IMR-90 (cell line): Measurements from ENCODE around the gene ZNF497. TPM values are rescaled to one million over a fixed set of nuclear protein-coding genes. Genes with fewer than 3 reads are reported as not detected.

Source experiments
- ATAC-seq: fragments of 200-7000 bp; cut with Tn5 transposase; 2 replicates; pipeline ENCODE4 v1.9.1; 2020; ENCODE audit warnings: low read depth, mild to moderate bottlenecking, moderate library complexity
- BruUV-seq: library from RNA; stranded (reverse); fragments of 400-500 nt; replicated peaks from 2 replicates; lab custom pipeline; 2021; lab: Mats Ljungman, UMichigan
- CTCF ChIA-PET: fragments of 300-600 bp; formaldehyde crosslinking; extraction: SDS; loops from one replicate; lab custom pipeline; 2021; ENCODE audit warnings: antibody characterized with exemption; lab: Yijun Ruan, JAX
- POLR2A ChIA-PET: fragments of 300-600 bp; sonication (Branson Sonifier 250); formaldehyde crosslinking; loops from one replicate; lab custom pipeline; 2022; ENCODE audit warnings: antibody characterized with exemption; ENCODE audit not compliant: unreplicated experiment; lab: Charles Lee
- DNase-seq: peaks from one replicate; pipeline ENCODE4 v3.0.0; 2013
- H2AFZ ChIP-seq: replicated peaks from 2 replicates; pipeline ENCODE3; 2013; ENCODE audit warnings: low read length, mild to moderate bottlenecking; ENCODE audit not compliant: poor library complexity
- H2AK5ac ChIP-seq: 2 replicates; pipeline ENCODE4 v1.6.1; 2013; ENCODE audit warnings: low read depth, low read length, inconsistent platforms
- H2AK9ac ChIP-seq: replicated peaks from 2 replicates; pipeline ENCODE3; 2013; ENCODE audit warnings: mild to moderate bottlenecking, low read depth, low read length, moderate library complexity; ENCODE audit not compliant: poor library complexity
- H2BK120ac ChIP-seq: 2 replicates; pipeline ENCODE4 v1.6.1; 2013; ENCODE audit warnings: low read depth, low read length, inconsistent platforms
- H2BK15ac ChIP-seq: 3 replicates; pipeline ENCODE4 v1.6.1; 2013; ENCODE audit warnings: low read depth, low read length, inconsistent platforms
- H2BK20ac ChIP-seq: 2 replicates; pipeline ENCODE4 v1.6.1; 2013; ENCODE audit warnings: low read depth, mild to moderate bottlenecking, inconsistent platforms, low read length, moderate library complexity
- H2BK5ac ChIP-seq: 2 replicates; pipeline ENCODE4 v1.6.1; 2013; ENCODE audit warnings: mild to moderate bottlenecking, low read depth, low read length, inconsistent platforms; ENCODE audit not compliant: poor library complexity, severe bottlenecking
- H3K14ac ChIP-seq: replicated peaks from 2 replicates; pipeline ENCODE4 v1.6.1; 2013; ENCODE audit warnings: low read depth, low read length, inconsistent platforms
- H3K18ac ChIP-seq: 2 replicates; pipeline ENCODE4 v1.6.1; 2013; ENCODE audit warnings: low read depth, low read length, control low read depth
- H3K23ac ChIP-seq: 2 replicates; pipeline ENCODE4 v1.6.1; 2013; ENCODE audit warnings: low read depth, low read length, inconsistent platforms
- H3K27ac ChIP-seq: 2 replicates; pipeline ENCODE4 v1.5.1; 2013; ENCODE audit warnings: mild to moderate bottlenecking, control low read depth, low read length; ENCODE audit not compliant: insufficient read depth
- H3K27me3 ChIP-seq: 2 replicates; pipeline ENCODE4 v1.6.1; 2013; ENCODE audit warnings: low read length; ENCODE audit not compliant: control insufficient read depth, insufficient read depth
- H3K36me3 ChIP-seq: 2 replicates; pipeline ENCODE4 v1.6.1; 2013; ENCODE audit warnings: low read length, mixed read lengths; ENCODE audit not compliant: control insufficient read depth, insufficient read depth
- H3K4ac ChIP-seq: 2 replicates; pipeline ENCODE4 v1.6.1; 2013; ENCODE audit warnings: low read depth, low read length, inconsistent platforms
- H3K4me1 ChIP-seq: 2 replicates; pipeline ENCODE4 v1.6.1; 2013; ENCODE audit warnings: low read length, mixed read lengths; ENCODE audit not compliant: control insufficient read depth, insufficient read depth
- H3K4me2 ChIP-seq: 2 replicates; pipeline ENCODE4 v1.6.1; 2013; ENCODE audit warnings: low read depth, mild to moderate bottlenecking, control low read depth, low read length, moderate library complexity
- H3K4me3 ChIP-seq: 2 replicates; pipeline ENCODE4 v1.5.1; 2013; ENCODE audit warnings: low read depth, mild to moderate bottlenecking, control low read depth, low read length, moderate library complexity; ENCODE audit not compliant: insufficient read depth
- H3K56ac ChIP-seq: 2 replicates; pipeline ENCODE4 v1.6.1; 2013; ENCODE audit warnings: low read length, inconsistent platforms; ENCODE audit not compliant: insufficient read depth; ENCODE audit errors: extremely low read depth
- H3K79me1 ChIP-seq, 2 experiments: 2 replicates each; pipeline ENCODE4 v1.6.1; 2013; ENCODE audit warnings: low read length in 2 of 2, inconsistent platforms in 1 of 2, low read depth in 1 of 2
- H3K9ac ChIP-seq: 2 replicates; pipeline ENCODE4 v1.6.1; 2013; ENCODE audit warnings: low read depth, low read length, control low read depth
- H3K9me1 ChIP-seq: 2 replicates; pipeline ENCODE4 v1.6.1; 2013; ENCODE audit warnings: low read length, inconsistent platforms; ENCODE audit not compliant: insufficient read depth
- H3K9me3 ChIP-seq: 2 replicates; pipeline ENCODE4 v1.6.1; 2013; ENCODE audit warnings: low read length; ENCODE audit not compliant: control insufficient read depth, insufficient read depth
- H4K20me1 ChIP-seq: 2 replicates; pipeline ENCODE4 v1.6.1; 2013; ENCODE audit warnings: low read length, inconsistent platforms; ENCODE audit not compliant: insufficient read depth
- H4K5ac ChIP-seq: 2 replicates; pipeline ENCODE4 v1.6.1; 2013; ENCODE audit warnings: mild to moderate bottlenecking, low read depth, low read length, control low read depth
- H4K8ac ChIP-seq, 2 experiments: 2 replicates each; pipeline ENCODE4 v1.6.1; 2013; ENCODE audit warnings: low read depth in 2 of 2, low read length in 2 of 2, control low read depth in 1 of 2, inconsistent platforms in 1 of 2
- H4K91ac ChIP-seq: 2 replicates; pipeline ENCODE4 v1.6.1; 2013; ENCODE audit warnings: low read depth, low read length, inconsistent platforms; ENCODE audit not compliant: insufficient read depth
- BHLHE40 ChIP-seq: fragments of 150-350 bp; IDR thresholded peaks from 2 replicates; pipeline ENCODE4 v1.6.1; 2016; ENCODE audit warnings: mild to moderate bottlenecking, low read depth, low read length
- CHD1 ChIP-seq: IDR thresholded peaks from 2 replicates; pipeline ENCODE4 v1.6.1; 2012; ENCODE audit warnings: low read depth, low read length, improper control_type of control experiment
- FOS ChIP-seq: fragments of 150-350 bp; IDR thresholded peaks from 2 replicates; pipeline ENCODE4 v1.6.1; 2016; ENCODE audit warnings: low read depth, low read length
- MAFK ChIP-seq: IDR thresholded peaks from 2 replicates; pipeline ENCODE4 v1.6.1; 2012; ENCODE audit warnings: low read depth, low read length, improper control_type of control experiment
- MXI1 ChIP-seq: IDR thresholded peaks from 2 replicates; pipeline ENCODE4 v1.6.1; 2012; ENCODE audit warnings: low read depth, mild to moderate bottlenecking, low read length, moderate library complexity, borderline replicate concordance
- NFE2L2 ChIP-seq: fragments of 150-350 bp; IDR thresholded peaks from 2 replicates; pipeline ENCODE4 v1.6.1; 2016; ENCODE audit warnings: low read depth, mild to moderate bottlenecking, low read length
- POLR2A ChIP-seq: IDR thresholded peaks from 2 replicates; pipeline ENCODE4 v1.6.1; 2012; ENCODE audit warnings: mild to moderate bottlenecking, low read depth, low read length
- RFX5 ChIP-seq: IDR thresholded peaks from 2 replicates; pipeline ENCODE4 v1.8.0; 2012; ENCODE audit warnings: low read depth, mild to moderate bottlenecking, low read length, moderate library complexity
- SMC3 ChIP-seq: fragments of 150-350 bp; IDR thresholded peaks from 2 replicates; pipeline ENCODE4 v1.6.1; 2016; ENCODE audit warnings: low read depth, mild to moderate bottlenecking, antibody characterized with exemption, low read length, moderate library complexity
- WGBS, 2 experiments: methylation state at CpG; one replicate each; pipeline versions ENCODE4 v1.1.5 to v1.1.7; 2013; ENCODE audit warnings: missing lambda C conversion rate in 2 of 2; ENCODE audit not compliant: insufficient read length in 1 of 2; ENCODE audit errors: extremely low coverage in 2 of 2; 5-methylcytosine and 5-hydroxymethylcytosine counted together
- dilution Hi-C: fragments of 300-500 bp; cut with HindIII; formaldehyde crosslinking; loops from one replicate; pipeline ENCODE4 v1.14.3; 2018; ENCODE audit warnings: low sequenced_read_pairs; ENCODE audit not compliant: unreplicated experiment
- in situ Hi-C: fragments of 300-500 bp; cut with MboI; formaldehyde crosslinking; loops from 3 replicates; pipeline ENCODE4 v1.14.3; 2019; ENCODE audit warnings: low sequenced_read_pairs, inconsistent platforms, mixed read lengths
- intact Hi-C: fragments of 100-400 bp; cut with micrococcal nuclease; formaldehyde crosslinking; loops from 2 replicates; pipeline ENCODE4 v1.10.0; 2022
- polyA plus RNA-seq, 3 experiments: library from polyadenylated mRNA; depleted of rRNA; stranded (reverse); fragments of >200 nt; gene quantifications; 2 replicates each; pipeline ENCODE4 v1.2.3, GENCODE V29; 2012; ENCODE audit warnings: low replicate concordance in 1 of 3
- total RNA-seq: library from RNA; depleted of rRNA; stranded (reverse); fragments of >200 nt; gene quantifications from 2 replicates; pipeline ENCODE4 v1.2.3, GENCODE V29; 2012
- TF ChIP-seq, protein P1 (sequence below): fragments of 150-350 bp; IDR thresholded peaks from 2 replicates; pipeline ENCODE4 v1.6.1; 2017; ENCODE audit warnings: mild to moderate bottlenecking, antibody characterized with exemption, low read length, low read depth
- TF ChIP-seq, protein P2 (sequence below): conservative IDR thresholded peaks from 2 replicates; pipeline ENCODE4 v1.5.1; 2012; ENCODE audit warnings: mild to moderate bottlenecking, low read depth, low read length, improper control_type of control experiment

Gene ZNF497
- total and polyA plus RNA-seq, 2 of the 4 experiments (the other 2 are of a cell fraction) = 0.18 to 0.24 TPM

DNA sequence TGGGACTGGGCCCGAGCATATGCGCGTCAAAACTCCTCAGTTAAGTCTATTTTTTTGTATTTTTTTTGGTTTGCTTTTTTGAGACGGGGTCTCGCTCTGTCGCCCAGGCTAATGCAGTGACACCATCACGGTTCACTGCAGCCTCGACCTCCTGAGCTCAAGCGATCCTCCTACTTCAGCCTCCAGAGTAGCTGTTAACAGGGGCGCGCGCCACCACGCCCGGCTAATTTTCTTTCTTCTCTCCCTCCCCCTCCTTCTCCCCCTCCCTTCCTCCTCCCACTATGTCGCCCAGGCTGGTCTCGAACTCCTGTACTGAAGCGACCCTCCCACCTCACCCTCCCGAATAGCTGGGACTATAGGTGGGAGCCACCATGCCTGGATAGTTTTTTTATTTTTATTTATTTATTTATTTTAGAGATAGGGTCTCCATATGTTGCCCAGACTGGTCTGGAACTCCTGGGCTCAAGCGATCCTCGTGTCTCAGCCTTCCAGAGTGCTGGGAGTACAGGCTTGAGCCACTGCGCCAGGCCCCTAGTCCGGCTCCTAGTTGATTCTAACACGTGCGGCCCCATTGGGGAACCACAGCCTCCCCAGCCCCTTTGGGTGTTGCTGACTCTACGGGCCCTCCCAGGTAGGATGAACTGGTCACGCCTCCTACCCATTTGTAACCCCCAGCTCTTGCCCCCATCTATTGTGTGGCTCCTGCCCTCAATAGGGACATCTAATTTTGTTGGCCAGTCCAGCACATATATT is 19.1 kb upstream of the ZNF497 start:
- WGBS, 2 experiments = 42% methylated on average over 10 of the region's 26 CpGs; no CpG with 5 or more reads in 1 of the 2 experiments
- H3K23ac ChIP-seq = peak overlapping the region; percentile 50; the same call in 1 of the 2 replicates
- H2BK15ac ChIP-seq = no peak overlapping the region
- POLR2A ChIA-PET = no interaction called here
- ATAC-seq (no peak), DNase-seq (no peak)
- peak overlapping the region; percentile 56 for H3K4me3 ChIP-seq
- H3K79me1 ChIP-seq = peaks cover 22 to 44% of the 10 kb centered on the region in 2 experiments; a peak in 3 of 4 replicates
- H3K9me3 ChIP-seq = no peaks in the 10 kb centered on the region
- peak overlapping the region; percentile 42 for H2AK9ac ChIP-seq
- peak overlapping the region; percentile 22 for H3K27ac ChIP-seq
- H3K4me2 ChIP-seq = peak overlapping the region; percentile 63
- H4K5ac ChIP-seq = peak overlapping the region; percentile 10
- BruUV-seq = no TSS peak
- H2AK5ac ChIP-seq = peak overlapping the region; percentile 49; the same call in 1 of the 2 replicates
- peaks cover 29% of the 10 kb centered on the region for H3K9me1 ChIP-seq
- intact Hi-C loops (no loop called here), dilution Hi-C loops (no loop called here), in situ Hi-C loops (no loop called here)
- no peaks in the 10 kb centered on the region for H3K36me3 ChIP-seq
- H3K4me1 ChIP-seq = peaks cover 16% of the 10 kb centered on the region
- no peak for TF ChIP-seq NFE2L2
- no peak for TF ChIP-seq MXI1
- TF ChIP-seq MAFK = no peak
- TF ChIP-seq, protein P1, sequence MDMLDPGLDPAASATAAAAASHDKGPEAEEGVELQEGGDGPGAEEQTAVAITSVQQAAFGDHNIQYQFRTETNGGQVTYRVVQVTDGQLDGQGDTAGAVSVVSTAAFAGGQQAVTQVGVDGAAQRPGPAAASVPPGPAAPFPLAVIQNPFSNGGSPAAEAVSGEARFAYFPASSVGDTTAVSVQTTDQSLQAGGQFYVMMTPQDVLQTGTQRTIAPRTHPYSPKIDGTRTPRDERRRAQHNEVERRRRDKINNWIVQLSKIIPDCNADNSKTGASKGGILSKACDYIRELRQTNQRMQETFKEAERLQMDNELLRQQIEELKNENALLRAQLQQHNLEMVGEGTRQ = no peak
- TF ChIP-seq RFX5 = no peak
- no peak for TF ChIP-seq SMC3
- TF ChIP-seq CHD1 = no peak
- TF ChIP-seq POLR2A = no peak
- TF ChIP-seq FOS = no peak
- TF ChIP-seq, protein P2, sequence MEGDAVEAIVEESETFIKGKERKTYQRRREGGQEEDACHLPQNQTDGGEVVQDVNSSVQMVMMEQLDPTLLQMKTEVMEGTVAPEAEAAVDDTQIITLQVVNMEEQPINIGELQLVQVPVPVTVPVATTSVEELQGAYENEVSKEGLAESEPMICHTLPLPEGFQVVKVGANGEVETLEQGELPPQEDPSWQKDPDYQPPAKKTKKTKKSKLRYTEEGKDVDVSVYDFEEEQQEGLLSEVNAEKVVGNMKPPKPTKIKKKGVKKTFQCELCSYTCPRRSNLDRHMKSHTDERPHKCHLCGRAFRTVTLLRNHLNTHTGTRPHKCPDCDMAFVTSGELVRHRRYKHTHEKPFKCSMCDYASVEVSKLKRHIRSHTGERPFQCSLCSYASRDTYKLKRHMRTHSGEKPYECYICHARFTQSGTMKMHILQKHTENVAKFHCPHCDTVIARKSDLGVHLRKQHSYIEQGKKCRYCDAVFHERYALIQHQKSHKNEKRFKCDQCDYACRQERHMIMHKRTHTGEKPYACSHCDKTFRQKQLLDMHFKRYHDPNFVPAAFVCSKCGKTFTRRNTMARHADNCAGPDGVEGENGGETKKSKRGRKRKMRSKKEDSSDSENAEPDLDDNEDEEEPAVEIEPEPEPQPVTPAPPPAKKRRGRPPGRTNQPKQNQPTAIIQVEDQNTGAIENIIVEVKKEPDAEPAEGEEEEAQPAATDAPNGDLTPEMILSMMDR = no peak
- TF ChIP-seq BHLHE40 = no peak
- peak overlapping the region; percentile 69; the same call in 1 of the 2 replicates for H4K91ac ChIP-seq
- no peak overlapping the region for H3K18ac ChIP-seq
- peak overlapping the region; percentile 31 for H3K14ac ChIP-seq
- 0 out of 2 replicates have a peak overlapping the region, but pooled peaks have one; percentile 31 for H3K56ac ChIP-seq
- no peak overlapping the region for H2BK120ac ChIP-seq
- H3K9ac ChIP-seq = peak overlapping the region; percentile 60
- H2AFZ ChIP-seq = peak overlapping the region; percentile 97
- no peak overlapping the region for H2BK20ac ChIP-seq
- peak overlapping the region; percentile 8 for H2BK5ac ChIP-seq
- peak overlapping the region; percentile 48 to 76; a peak in 3 of 4 replicates for H4K8ac ChIP-seq
- H3K4ac ChIP-seq = peak overlapping the region; percentile 61
- H3K27me3 ChIP-seq = no peaks in the 10 kb centered on the region
- CTCF ChIA-PET = interaction anchor here (0.5 kb wide), 1 partner anchor 81 kb away, joined by 4 read pairs; no protein-coding TSS in a partner anchor
- H4K20me1 ChIP-seq = no peaks in the 10 kb centered on the region
